ENCODE measurements around the gene SLC48A1.

The SLC48A1 gene

GRCh38 chr12:47773062-47773857 is at the start of gene SLC48A1:
Gene SLC48A1 (plus strand): TSS chr12:47773238. CDS start chr12:47773305, 67 bp downstream.
- DNase-seq = peak; percentile 57

GRCh38 chr12:47725091-47725772 is 47.8 kb upstream of the SLC48A1 start, which contains the start of gene ENDOU:
Gene ENDOU (minus strand): TSS chr12:47725490. CDS start chr12:47725413, 77 bp downstream.
- DNase-seq = no peak

GRCh38 chr12:47725893-47726292 is 47.1 kb upstream of the SLC48A1 start:
- DNase-seq = no peak

DNA sequence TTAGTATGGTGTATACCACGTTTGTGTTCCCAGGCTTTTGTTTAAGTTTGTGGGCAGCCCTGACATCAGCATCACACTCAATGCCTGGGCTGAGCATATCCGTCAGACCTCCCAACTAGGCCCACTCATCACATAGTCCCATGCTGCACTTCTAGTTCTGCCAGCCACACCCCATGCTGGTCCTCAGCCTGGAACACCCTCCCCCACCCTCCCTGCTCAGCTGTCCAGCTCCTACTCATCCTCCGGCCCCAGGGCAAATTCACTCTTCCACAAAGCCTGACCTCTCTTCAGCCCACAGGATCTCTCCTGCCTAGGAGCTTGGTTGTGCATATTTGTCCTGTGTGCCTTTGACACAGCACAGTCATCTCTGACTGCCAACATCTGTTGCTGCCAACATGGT is 43.8 kb upstream of the SLC48A1 start:
- peak; percentile 56 for DNase-seq

DNA sequence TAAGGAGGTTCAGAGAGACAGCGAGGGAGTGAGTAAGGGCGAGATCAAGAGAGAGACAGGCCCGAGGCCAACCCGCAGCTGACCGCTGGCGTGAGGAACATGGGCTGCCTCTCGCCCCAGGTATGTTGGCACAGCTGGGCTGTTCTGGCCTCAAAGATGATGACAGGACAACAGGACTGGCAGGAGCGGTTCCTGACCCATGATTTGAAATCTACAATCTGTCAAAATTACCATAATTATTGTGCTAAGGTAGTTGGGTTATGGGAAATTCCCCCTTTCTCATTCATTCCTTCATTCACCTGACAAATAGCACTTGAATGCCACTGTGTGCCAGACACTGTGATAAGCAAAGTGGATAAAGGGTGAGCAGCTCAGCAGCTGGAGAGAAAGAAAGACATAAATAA is 42.7 kb upstream of the SLC48A1 start:
- peak; percentile 75 for DNase-seq

DNA sequence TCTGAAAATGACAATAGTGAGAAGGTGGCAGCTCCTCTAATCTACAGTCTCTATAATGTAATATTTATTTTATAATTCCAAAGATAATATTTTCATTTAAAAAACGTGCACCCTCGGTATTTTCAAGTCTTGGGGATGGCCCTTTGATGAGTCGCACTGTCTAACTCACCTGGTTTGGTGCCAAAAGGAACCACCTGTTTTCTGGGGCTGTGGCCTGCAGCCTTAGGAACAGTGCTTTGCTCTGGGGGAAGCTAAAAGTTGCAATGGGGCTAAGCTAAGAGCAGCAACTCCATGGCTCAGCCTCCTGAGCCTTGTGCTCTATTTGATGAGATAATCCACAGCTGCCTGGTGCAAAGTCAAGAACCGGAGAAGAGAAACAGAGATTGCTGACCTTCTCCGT is 41.3 kb upstream of the SLC48A1 start:
- no peak for DNase-seq

DNA sequence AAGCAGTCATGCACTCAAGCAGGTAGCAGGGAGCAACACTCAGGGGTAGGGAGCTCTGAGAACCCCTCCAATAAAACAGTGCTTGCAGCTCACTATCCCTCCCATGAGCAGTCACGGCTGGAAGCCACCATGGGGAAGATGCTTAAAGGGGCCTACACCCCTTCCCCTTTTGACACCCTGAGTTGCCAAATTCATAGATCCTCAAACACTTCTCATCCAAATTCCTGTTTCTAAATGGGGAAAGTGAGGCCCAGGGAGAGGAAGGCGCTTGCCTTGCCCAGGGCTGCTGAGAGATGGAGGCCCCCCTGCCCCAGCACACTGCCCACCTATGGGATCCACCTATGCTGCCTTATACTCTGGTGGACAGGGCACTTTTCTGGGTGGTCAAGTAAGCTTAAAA is 40.5 kb upstream of the SLC48A1 start:
- DNase-seq = no peak

DNA sequence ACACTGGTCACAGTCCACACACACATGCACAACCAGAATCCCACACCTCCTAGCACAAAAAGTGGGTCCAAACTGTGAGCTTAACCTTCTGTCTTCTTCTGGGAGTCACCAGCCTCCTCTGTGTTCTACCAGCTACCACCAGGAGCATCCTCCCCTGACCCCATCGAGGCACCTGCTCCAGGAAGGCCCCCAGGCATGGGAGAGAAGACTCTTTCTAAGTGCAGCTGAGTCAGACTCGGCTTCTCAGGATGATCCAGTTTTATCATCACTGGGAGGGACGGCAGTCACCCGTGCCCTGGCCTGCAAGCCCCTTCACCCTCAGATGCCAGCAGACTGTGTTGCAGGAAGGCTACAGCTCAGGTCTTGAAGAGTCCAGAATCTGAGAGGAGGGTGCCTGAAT is 39.9 kb upstream of the SLC48A1 start:
- no peak for DNase-seq

GRCh38 chr12:47734725-47735480 is 38.1 kb upstream of the SLC48A1 start:
- DNase-seq = no peak

GRCh38 chr12:47735649-47736048 is 37.4 kb upstream of the SLC48A1 start:
- DNase-seq = no peak

GRCh38 chr12:47736216-47736615 is 36.8 kb upstream of the SLC48A1 start:
- DNase-seq = no peak

GRCh38 chr12:47736877-47737676 is 36.0 kb upstream of the SLC48A1 start:
- no peak for DNase-seq

DNA sequence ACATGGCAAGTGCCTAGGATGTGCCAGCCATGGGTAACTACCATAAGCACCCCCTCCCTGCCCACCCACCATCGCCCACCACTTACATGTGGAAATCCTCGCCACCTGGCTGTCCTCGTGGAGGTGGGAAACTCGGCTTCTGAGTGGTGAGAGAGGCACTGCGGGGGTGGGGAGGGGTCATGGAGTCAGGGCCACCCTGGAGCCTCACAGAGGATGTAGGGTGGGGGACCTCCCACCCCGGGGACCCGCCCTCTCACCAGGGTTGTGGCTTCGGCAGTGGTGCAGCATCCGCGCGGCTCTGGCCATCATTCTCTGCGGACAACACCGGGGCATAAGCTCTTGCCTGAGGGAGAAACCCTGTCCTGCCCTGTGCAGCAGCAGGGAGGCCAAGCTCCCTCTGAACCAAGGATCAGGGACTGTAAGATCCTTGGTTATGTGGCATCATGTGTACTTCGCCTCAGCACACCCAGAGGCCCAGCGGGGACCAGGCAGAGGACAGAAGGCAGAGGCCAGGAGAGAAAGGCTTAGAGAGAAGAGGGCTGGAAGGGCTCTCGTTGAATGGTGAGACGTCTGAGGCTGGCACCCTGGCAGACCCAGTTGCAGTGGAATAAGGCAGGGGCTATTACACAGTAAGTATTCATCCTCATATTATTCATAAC is 35.0 kb upstream of the SLC48A1 start:
- DNase-seq = no peak

- DNase-seq = no peak
Measured at GRCh38 chr12:47739297-47739696, 33.7 kb upstream of the SLC48A1 start.

DNA sequence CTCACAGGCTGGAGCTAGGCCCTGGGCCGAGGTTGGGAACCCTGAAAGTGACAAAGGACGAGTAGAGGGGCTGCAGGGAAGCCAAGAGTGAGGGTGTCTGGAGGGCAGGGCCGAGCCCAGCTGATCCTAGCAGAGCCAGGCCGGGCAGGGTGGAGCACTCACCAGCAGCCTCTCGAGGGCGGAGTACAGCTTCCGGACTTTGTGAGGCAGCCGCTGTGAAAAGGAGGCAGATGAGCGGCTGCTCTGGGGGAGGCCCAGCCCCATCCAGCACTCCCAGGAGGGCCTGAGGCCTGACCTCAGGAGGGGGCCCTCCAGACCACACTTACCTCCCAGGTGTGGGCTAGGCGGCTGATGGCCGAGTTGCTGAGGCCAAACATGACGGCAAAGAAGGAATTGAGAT is 33.1 kb upstream of the SLC48A1 start:
- no peak for DNase-seq

- no peak for DNase-seq
Measured at GRCh38 chr12:47740606-47741339, 32.3 kb upstream of the SLC48A1 start.

- DNase-seq = peak; percentile 34
Measured at GRCh38 chr12:47741340-47741703, 31.7 kb upstream of the SLC48A1 start.

DNA sequence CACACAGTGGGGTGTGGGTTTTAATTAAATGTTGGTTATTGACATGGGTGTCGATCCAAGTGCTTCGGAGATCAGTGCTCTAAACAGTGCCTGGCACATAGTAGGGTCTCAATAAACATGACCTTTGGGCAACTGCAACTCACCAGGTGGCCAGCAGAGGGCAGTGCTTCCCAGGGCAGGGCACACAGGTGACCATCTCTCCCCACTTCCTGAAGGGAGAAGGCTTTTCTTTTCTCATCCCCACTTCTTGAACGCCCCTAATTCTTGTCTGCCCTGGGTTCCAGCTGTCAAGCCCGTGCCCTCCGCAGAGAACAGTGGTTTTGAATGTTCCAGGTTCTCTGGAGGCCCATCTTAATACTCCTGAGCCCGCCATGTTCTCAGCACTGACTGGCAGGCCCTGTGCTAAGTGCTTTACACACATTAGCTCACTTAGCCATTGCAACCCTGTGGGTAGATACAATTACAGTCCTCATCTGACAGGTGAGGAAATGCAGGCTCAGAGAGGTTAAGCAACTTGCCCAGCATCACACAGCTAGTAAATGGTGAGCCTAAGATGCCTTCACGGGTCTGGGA is 30.7 kb upstream of the SLC48A1 start:
- no peak for DNase-seq

GRCh38 chr12:47743311-47743860 is 29.7 kb upstream of the SLC48A1 start:
- DNase-seq = no peak

GRCh38 chr12:47744005-47744651 is 28.9 kb upstream of the SLC48A1 start:
- DNase-seq = no peak

All from NCI-H226 (cell line).